DOHH2 (cell line): ENCODE results near the gene DGKB.

Experiments used
- H3F3A ChIP-seq: fragments of 200-600 bp; sonication (generic), shearing (Covaris generic); 2 replicates; pipeline ENCODE4 v1.6.0; 2016; ENCODE audit warnings: antibody characterized with exemption, mild to moderate bottlenecking; ENCODE audit not compliant: control insufficient read depth, insufficient read depth
- H3K27ac ChIP-seq: fragments of 200-600 bp; sonication (generic); 2 replicates; pipeline ENCODE4 v1.5.1; 2014; ENCODE audit warnings: low read depth, mild to moderate bottlenecking, low read length, moderate library complexity
- H3K27me3 ChIP-seq: fragments of 200-600 bp; sonication (generic); 2 replicates; pipeline ENCODE4 v1.6.1; 2014; ENCODE audit warnings: mild to moderate bottlenecking, low read length, mixed read lengths; ENCODE audit not compliant: control insufficient read depth
- H3K36me3 ChIP-seq: fragments of 200-600 bp; sonication (generic); 2 replicates; pipeline ENCODE4 v1.6.1; 2014; ENCODE audit warnings: mild to moderate bottlenecking, low read length, moderate library complexity, mixed read lengths; ENCODE audit not compliant: control insufficient read depth
- H3K4me1 ChIP-seq: fragments of 200-600 bp; sonication (generic); 2 replicates; pipeline ENCODE4 v1.6.1; 2014; ENCODE audit warnings: mild to moderate bottlenecking, low read length, mixed read lengths; ENCODE audit not compliant: control insufficient read depth
- H3K4me2 ChIP-seq: fragments of 200-600 bp; sonication (generic); 2 replicates; pipeline ENCODE4 v1.6.0; 2014; ENCODE audit warnings: mild to moderate bottlenecking, low read length, moderate library complexity
- H3K4me3 ChIP-seq: fragments of 200-600 bp; sonication (generic); 2 replicates; pipeline ENCODE4 v1.5.1; 2014; ENCODE audit warnings: mild to moderate bottlenecking, low read length, mixed read lengths
- H3K79me2 ChIP-seq: fragments of 200-600 bp; sonication (generic); 2 replicates; pipeline ENCODE4 v1.6.1; 2014; ENCODE audit warnings: mild to moderate bottlenecking, low read length, mixed read lengths; ENCODE audit not compliant: control insufficient read depth
- H3K9me2 ChIP-seq: fragments of 200-600 bp; sonication (generic); replicated peaks from 2 replicates; pipeline ENCODE4 v1.6.1; 2014; ENCODE audit warnings: mild to moderate bottlenecking, low read length, mixed read lengths; ENCODE audit not compliant: control insufficient read depth
- H3K9me3 ChIP-seq: fragments of 200-600 bp; sonication (generic); 2 replicates; pipeline ENCODE4 v1.6.1; 2014; ENCODE audit warnings: antibody characterized with exemption, low read length, mixed read lengths; ENCODE audit not compliant: control insufficient read depth, insufficient read depth
- H4K20me1 ChIP-seq: fragments of 200-600 bp; sonication (generic); 2 replicates; pipeline ENCODE4 v1.6.0; 2014; ENCODE audit warnings: low read depth, mild to moderate bottlenecking, antibody characterized with exemption, low read length, moderate library complexity; ENCODE audit not compliant: control insufficient read depth, insufficient read depth
- EZH2phosphoT487 ChIP-seq: fragments of 200-600 bp; sonication (generic); IDR thresholded peaks from 2 replicates; pipeline ENCODE4 v1.6.1; 2017; ENCODE audit warnings: borderline replicate concordance, mild to moderate bottlenecking, antibody characterized with exemption, low read length, moderate library complexity, mixed read lengths
- TF ChIP-seq, protein P1 (sequence below): fragments of 200-600 bp; sonication (generic); IDR thresholded peaks from one replicate; pipeline ENCODE4 v1.5.1; 2014; ENCODE audit warnings: antibody characterized with exemption, mild to moderate bottlenecking, low read depth, low read length; ENCODE audit not compliant: poor library complexity, severe bottlenecking

The DGKB gene

DNA sequence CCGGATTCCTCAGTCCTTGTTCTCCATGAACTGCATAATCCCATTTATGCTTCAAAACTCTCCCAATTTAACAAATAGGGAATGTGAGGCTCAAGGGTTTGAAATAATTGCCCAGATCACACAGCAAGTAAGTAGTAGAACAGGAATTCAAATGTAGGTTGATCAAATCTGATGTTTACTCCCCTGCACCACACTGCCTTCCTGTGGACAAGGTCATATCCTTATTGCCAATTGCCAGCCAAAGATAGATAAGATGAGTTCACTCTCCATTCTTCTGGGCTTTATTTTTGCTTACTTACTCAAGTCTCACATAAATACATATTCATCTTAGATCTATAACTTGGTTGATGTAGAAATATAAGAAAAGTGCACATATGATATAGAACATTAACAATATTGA is 477.9 kb downstream of the DGKB start:
- Histone ChIP-seq H3F3A (no peaks in the 10 kb centered on the region), H3K9me3 (no peaks in the 10 kb centered on the region), H3K27me3 (no peaks in the 10 kb centered on the region), H3K27ac (no peak overlapping the region), H4K20me1 (no peaks in the 10 kb centered on the region), H3K79me2 (no peaks in the 10 kb centered on the region), H3K36me3 (no peaks in the 10 kb centered on the region), H3K9me2 (no peaks in the 10 kb centered on the region), H3K4me3 (no peak overlapping the region), H3K4me1 (no peaks in the 10 kb centered on the region), H3K4me2 (no peak overlapping the region)
- no peak for TF ChIP-seq EZH2phosphoT487
- TF ChIP-seq, protein P1, sequence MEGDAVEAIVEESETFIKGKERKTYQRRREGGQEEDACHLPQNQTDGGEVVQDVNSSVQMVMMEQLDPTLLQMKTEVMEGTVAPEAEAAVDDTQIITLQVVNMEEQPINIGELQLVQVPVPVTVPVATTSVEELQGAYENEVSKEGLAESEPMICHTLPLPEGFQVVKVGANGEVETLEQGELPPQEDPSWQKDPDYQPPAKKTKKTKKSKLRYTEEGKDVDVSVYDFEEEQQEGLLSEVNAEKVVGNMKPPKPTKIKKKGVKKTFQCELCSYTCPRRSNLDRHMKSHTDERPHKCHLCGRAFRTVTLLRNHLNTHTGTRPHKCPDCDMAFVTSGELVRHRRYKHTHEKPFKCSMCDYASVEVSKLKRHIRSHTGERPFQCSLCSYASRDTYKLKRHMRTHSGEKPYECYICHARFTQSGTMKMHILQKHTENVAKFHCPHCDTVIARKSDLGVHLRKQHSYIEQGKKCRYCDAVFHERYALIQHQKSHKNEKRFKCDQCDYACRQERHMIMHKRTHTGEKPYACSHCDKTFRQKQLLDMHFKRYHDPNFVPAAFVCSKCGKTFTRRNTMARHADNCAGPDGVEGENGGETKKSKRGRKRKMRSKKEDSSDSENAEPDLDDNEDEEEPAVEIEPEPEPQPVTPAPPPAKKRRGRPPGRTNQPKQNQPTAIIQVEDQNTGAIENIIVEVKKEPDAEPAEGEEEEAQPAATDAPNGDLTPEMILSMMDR, result no peak

DNA sequence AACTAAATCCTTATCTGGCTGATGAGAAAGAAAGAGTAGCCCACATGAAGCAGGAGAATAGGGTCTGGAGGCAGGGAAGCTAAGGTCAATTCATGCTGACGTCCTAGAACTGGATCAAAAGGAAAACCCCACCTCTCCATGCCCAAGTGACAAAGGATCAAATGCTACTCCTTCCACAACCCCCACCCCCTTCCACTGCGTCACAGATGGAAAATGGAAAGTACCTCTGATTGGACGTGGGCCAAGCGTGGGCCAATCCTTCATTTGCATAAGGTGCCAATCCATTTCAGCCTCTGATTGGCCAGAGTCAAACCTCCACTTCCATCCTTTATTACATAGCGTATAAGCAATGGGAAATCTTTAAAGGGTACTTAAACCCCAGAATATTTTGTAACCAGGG is 481.8 kb downstream of the DGKB start:
- Histone ChIP-seq H3K79me2 (no peaks in the 10 kb centered on the region), H4K20me1 (no peaks in the 10 kb centered on the region), H3K4me3 (no peak overlapping the region), H3K9me3 (no peaks in the 10 kb centered on the region), H3F3A (no peaks in the 10 kb centered on the region), H3K4me2 (no peak overlapping the region), H3K36me3 (no peaks in the 10 kb centered on the region), H3K9me2 (no peaks in the 10 kb centered on the region), H3K27me3 (no peaks in the 10 kb centered on the region), H3K27ac (no peak overlapping the region), H3K4me1 (no peaks in the 10 kb centered on the region)
- TF ChIP-seq EZH2phosphoT487, result no peak
- TF ChIP-seq, protein P1, result no peak

DNA sequence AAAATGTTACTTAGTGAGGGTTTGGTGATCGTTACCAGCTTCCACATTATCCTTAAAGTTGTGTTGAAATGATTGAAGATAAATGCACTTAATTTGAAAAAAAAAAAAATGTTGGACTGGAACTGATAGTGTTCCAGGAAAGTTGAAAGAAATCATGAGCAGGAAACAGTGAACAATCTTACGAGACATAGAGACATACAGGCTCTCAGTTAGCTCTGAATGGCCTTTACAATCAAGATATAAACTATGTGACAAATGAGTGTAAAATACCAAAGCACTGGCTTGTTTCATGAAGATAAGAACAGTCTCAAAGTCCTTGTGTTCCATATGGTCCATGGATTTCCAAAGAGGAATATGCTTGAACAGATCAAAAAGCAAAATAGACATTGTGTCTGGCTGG is 483.0 kb downstream of the DGKB start:
- H3K27ac ChIP-seq, result no peak overlapping the region
- H3F3A ChIP-seq, result no peaks in the 10 kb centered on the region
- H3K4me1 ChIP-seq, result no peaks in the 10 kb centered on the region
- H3K79me2 ChIP-seq, result no peaks in the 10 kb centered on the region
- no peaks in the 10 kb centered on the region for H3K9me3 ChIP-seq
- H3K4me2 ChIP-seq, result no peak overlapping the region
- H4K20me1 ChIP-seq, result no peaks in the 10 kb centered on the region
- H3K27me3 ChIP-seq, result no peaks in the 10 kb centered on the region
- no peaks in the 10 kb centered on the region for H3K36me3 ChIP-seq
- no peaks in the 10 kb centered on the region for H3K9me2 ChIP-seq
- no peak overlapping the region for H3K4me3 ChIP-seq
- no peak for TF ChIP-seq EZH2phosphoT487
- TF ChIP-seq, protein P1, result no peak

DNA sequence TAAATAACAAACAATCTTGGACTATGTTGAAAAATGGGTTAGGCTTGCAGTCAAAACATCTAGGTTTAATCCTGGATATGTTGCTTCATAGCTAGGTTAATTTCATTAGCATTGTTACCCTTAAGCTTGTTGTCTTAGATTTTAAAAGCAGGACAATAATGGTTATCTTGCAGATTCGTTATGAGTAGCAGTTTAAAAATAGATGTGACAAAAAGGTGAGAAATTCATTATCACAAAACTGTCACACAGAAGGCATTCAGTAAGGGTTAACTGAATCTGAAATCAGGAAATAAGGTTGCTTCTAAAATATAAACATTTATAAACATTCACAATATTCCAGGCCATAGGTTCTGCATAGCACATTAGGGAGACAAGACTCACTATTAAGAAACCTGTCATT is 483.9 kb downstream of the DGKB start:
- H3K9me3 ChIP-seq, result no peaks in the 10 kb centered on the region

More for the DNA sequence above, 483.9 kb downstream of the DGKB start:
- H3K9me2 ChIP-seq, result no peaks in the 10 kb centered on the region
- H3K4me1 ChIP-seq, result no peaks in the 10 kb centered on the region
- no peaks in the 10 kb centered on the region for H4K20me1 ChIP-seq
- H3K27ac ChIP-seq, result no peak overlapping the region
- H3K36me3 ChIP-seq, result no peaks in the 10 kb centered on the region
- H3K4me3 ChIP-seq, result no peak overlapping the region
- H3K27me3 ChIP-seq, result no peaks in the 10 kb centered on the region
- no peaks in the 10 kb centered on the region for H3K79me2 ChIP-seq
- H3F3A ChIP-seq, result no peaks in the 10 kb centered on the region
- no peak overlapping the region for H3K4me2 ChIP-seq
- TF ChIP-seq EZH2phosphoT487, result no peak
- TF ChIP-seq, protein P1, result no peak
